Erythroblast (primary cell): ENCODE results near the gene DENND2D.

Source experiments
- GATA1 ChIP-seq: IDR thresholded peaks from 2 replicates; pipeline ENCODE4 v1.6.1; 2011; ENCODE audit warnings: low read depth, mild to moderate bottlenecking, control low read depth, low read length, moderate library complexity
- POLR2A ChIP-seq: IDR thresholded peaks from 2 replicates; pipeline ENCODE4 v1.6.1; 2011; ENCODE audit warnings: mild to moderate bottlenecking, low read length

- TF ChIP-seq POLR2A (no peak), GATA1 (no peak)
Observed at GRCh38 chr1:111164151-111164550, 36.3 kb downstream of the DENND2D start.
